H1 (cell line): Measurements from ENCODE around the gene RAB11FIP3. TPM values are rescaled to one million over a fixed set of nuclear protein-coding genes. Genes with fewer than 3 reads are reported as not detected.
A peak's percentile ranks its signal among the peaks of the same experiment; 100 is the strongest.

Experiments
- CTCF ChIA-PET: fragments of 300-600 bp; sonication (Branson Sonifier 250); formaldehyde crosslinking; loops from one replicate; lab custom pipeline; 2021; ENCODE audit not compliant: partially characterized antibody; lab: Charles Lee
- POLR2A ChIA-PET: fragments of 300-600 bp; sonication (Branson Sonifier 250); formaldehyde crosslinking; loops from one replicate; lab custom pipeline; 2021; ENCODE audit warnings: inconsistent platforms; ENCODE audit not compliant: partially characterized antibody; lab: Charles Lee
- DNase-seq, 2 experiments: peaks; one replicate each; pipeline versions ENCODE4 v3.0.0 to v3.0.0-alpha.2; 2010 to 2022; ENCODE audit warnings: low spot score in 2 of 2, low read depth in 1 of 2, mixed read lengths in 1 of 2
- FAIRE-seq: peaks from 2 replicates; lab custom pipeline; 2011; peaks lifted over from hg19 to GRCh38; lab: Jason Lieb, UNC
- H2AFZ ChIP-seq: 2 replicates; pipeline ENCODE4 v1.8.1; 2012; ENCODE audit warnings: low read length, inconsistent platforms
- H2AK5ac ChIP-seq: 2 replicates; pipeline ENCODE4 v1.6.1; 2013; ENCODE audit warnings: low read depth, low read length
- H2BK120ac ChIP-seq: replicated peaks from 2 replicates; pipeline ENCODE3; 2013; ENCODE audit warnings: low read depth, low read length, inconsistent platforms
- H2BK12ac ChIP-seq: 2 replicates; pipeline ENCODE4 v1.6.1; 2013; ENCODE audit warnings: low read depth, low read length
- H2BK15ac ChIP-seq: 2 replicates; pipeline ENCODE4 v1.6.1; 2013; ENCODE audit warnings: low read length
- H2BK20ac ChIP-seq: 2 replicates; pipeline ENCODE4 v1.6.1; 2013; ENCODE audit warnings: low read length
- H2BK5ac ChIP-seq: 2 replicates; pipeline ENCODE4 v1.6.1; 2013; ENCODE audit warnings: low read depth, low read length
- H3K14ac ChIP-seq: 2 replicates; pipeline ENCODE4 v1.6.1; 2013; ENCODE audit warnings: inconsistent platforms; ENCODE audit not compliant: insufficient read length
- H3K18ac ChIP-seq: 2 replicates; pipeline ENCODE4 v1.6.1; 2013; ENCODE audit warnings: low read length; ENCODE audit errors: extremely low read depth
- H3K23ac ChIP-seq: 2 replicates; pipeline ENCODE4 v1.6.1; 2013; ENCODE audit warnings: inconsistent platforms; ENCODE audit not compliant: insufficient read length
- H3K23me2 ChIP-seq: 2 replicates; pipeline ENCODE4 v1.6.1; 2013; ENCODE audit warnings: low read depth, low read length
- H3K27ac ChIP-seq: 2 replicates; pipeline ENCODE4 v1.6.1; 2011; ENCODE audit warnings: low read depth, low read length, inconsistent platforms
- H3K27me3 ChIP-seq, 4 experiments: replicated peaks in 1 of 4; 1 replicate in 1 of 4; 2 replicates in 3 of 4; pipeline versions ENCODE4 v1.6.1 to v1.8.1; 2011 to 2013; ENCODE audit warnings: low read length in 3 of 4, mild to moderate bottlenecking in 3 of 4, inconsistent platforms in 2 of 4, mixed read lengths in 2 of 4, moderate library complexity in 1 of 4; ENCODE audit not compliant: control insufficient read depth in 3 of 4, insufficient read depth in 3 of 4; ENCODE audit errors: extremely low read depth in 1 of 4
- H3K36me3 ChIP-seq, 4 experiments: 2 replicates each; pipeline versions ENCODE4 v1.6.1 to v1.8.1; 2011 to 2013; ENCODE audit warnings: mild to moderate bottlenecking in 4 of 4, low read length in 3 of 4, moderate library complexity in 2 of 4, control low read depth in 1 of 4, inconsistent platforms in 1 of 4; ENCODE audit not compliant: insufficient read depth in 4 of 4, control insufficient read depth in 2 of 4
- H3K4ac ChIP-seq: replicated peaks from 2 replicates; pipeline ENCODE3; 2013; ENCODE audit warnings: low read length, low read depth, mixed read lengths, inconsistent platforms; ENCODE audit not compliant: insufficient read length
- H3K4me1 ChIP-seq, 4 experiments: replicated peaks in 1 of 4; 1 replicate in 1 of 4; 2 replicates in 3 of 4; pipeline versions ENCODE4 v1.6.1 to v1.8.1; 2011 to 2013; ENCODE audit warnings: low read length in 3 of 4, inconsistent platforms in 2 of 4, mixed read lengths in 1 of 4; ENCODE audit not compliant: insufficient read depth in 4 of 4, control insufficient read depth in 3 of 4
- H3K4me2 ChIP-seq, 2 experiments: 2 replicates each; pipeline versions ENCODE4 v1.6.1 to v1.8.1; 2011 to 2013; ENCODE audit warnings: low read depth in 2 of 2, low read length in 2 of 2, control low read depth in 1 of 2, inconsistent platforms in 1 of 2, mild to moderate bottlenecking in 1 of 2; ENCODE audit not compliant: insufficient read depth in 1 of 2
- H3K4me3 ChIP-seq, 4 experiments: fragments of 200-600, 300-600 bp in 1 of 4; sonication (generic), shearing (Covaris generic), sonication (Bioruptor Twin) in 1 of 4; 2 replicates each; pipeline versions ENCODE4 v1.5.1 to v1.8.1; 2011 to 2016; ENCODE audit warnings: low read length in 4 of 4, low read depth in 3 of 4, control low read depth in 2 of 4, inconsistent platforms in 2 of 4, mild to moderate bottlenecking in 2 of 4, mixed read lengths in 1 of 4, moderate library complexity in 1 of 4; ENCODE audit not compliant: insufficient read depth in 2 of 4; ENCODE audit errors: extremely low read depth in 1 of 4
- H3K56ac ChIP-seq: replicated peaks from 2 replicates; pipeline ENCODE3; 2013; ENCODE audit warnings: low read depth, mild to moderate bottlenecking, mixed read lengths, low read length, inconsistent platforms; ENCODE audit not compliant: insufficient read length
- H3K79me1 ChIP-seq: 2 replicates; pipeline ENCODE4 v1.6.1; 2013; ENCODE audit warnings: low read depth, low read length, control low read depth
- H3K79me2 ChIP-seq, 2 experiments: 2 replicates each; pipeline versions ENCODE4 v1.6.1 to v1.8.1; 2012 to 2013; ENCODE audit warnings: low read length in 2 of 2, mild to moderate bottlenecking in 2 of 2, inconsistent platforms in 1 of 2; ENCODE audit not compliant: insufficient read depth in 2 of 2, control insufficient read depth in 1 of 2
- H3K9ac ChIP-seq, 4 experiments: replicated peaks in 1 of 4; 1 replicate in 1 of 4; 2 replicates in 3 of 4; pipeline versions ENCODE4 v1.6.1 to v1.8.1; 2011 to 2013; ENCODE audit warnings: low read depth in 3 of 4, low read length in 3 of 4, control low read depth in 2 of 4, mild to moderate bottlenecking in 2 of 4, moderate library complexity in 2 of 4, inconsistent platforms in 1 of 4; ENCODE audit errors: extremely low read depth in 1 of 4
- H3K9me3 ChIP-seq, 2 experiments: 2 replicates each; pipeline versions ENCODE4 v1.6.1 to v1.8.1; 2012 to 2013; ENCODE audit warnings: mild to moderate bottlenecking in 2 of 2, moderate library complexity in 2 of 2, control low read depth in 1 of 2, inconsistent platforms in 1 of 2, low read depth in 1 of 2, low read length in 1 of 2, mixed read lengths in 1 of 2; ENCODE audit not compliant: insufficient read depth in 2 of 2
- H4K20me1 ChIP-seq, 2 experiments: replicated peaks in 1 of 2; 2 replicates each; pipeline versions ENCODE3 to v1.8.1; 2011 to 2013; ENCODE audit warnings: inconsistent platforms in 2 of 2, low read length in 2 of 2, mild to moderate bottlenecking in 1 of 2; ENCODE audit not compliant: insufficient read depth in 2 of 2, control insufficient read depth in 1 of 2
- H4K5ac ChIP-seq: 2 replicates; pipeline ENCODE4 v1.6.1; 2013; ENCODE audit warnings: low read length, low read depth, mixed read lengths, inconsistent platforms; ENCODE audit not compliant: insufficient read length
- H4K8ac ChIP-seq: 2 replicates; pipeline ENCODE4 v1.8.0; 2013; ENCODE audit warnings: mild to moderate bottlenecking, moderate library complexity, low read length, inconsistent platforms; ENCODE audit not compliant: insufficient read depth; ENCODE audit errors: extremely low read depth
- H4K91ac ChIP-seq: replicated peaks from 2 replicates; pipeline ENCODE3; 2013; ENCODE audit warnings: low read length, mixed read lengths, inconsistent platforms; ENCODE audit not compliant: insufficient read length
- NRF1 ChIP-seq: IDR thresholded peaks from 2 replicates; pipeline ENCODE4 v1.6.1; 2011; ENCODE audit warnings: mild to moderate bottlenecking, low read depth, low read length, improper control_type of control experiment
- RFX5 ChIP-seq: IDR thresholded peaks from 2 replicates; pipeline ENCODE4 v1.6.1; 2011; ENCODE audit warnings: low read depth, low read length, improper control_type of control experiment, borderline replicate concordance
- WGBS, 2 experiments: shearing (Covaris generic) in 1 of 2; methylation state at CpG; one replicate each; pipeline versions ENCODE4 v1.1.6 to v1.1.7; 2013 to 2015; ENCODE audit warnings: low lambda C conversion rate in 2 of 2, mixed read lengths in 2 of 2, inconsistent platforms in 1 of 2, low coverage in 1 of 2, missing lambda C conversion rate in 1 of 2; ENCODE audit not compliant: insufficient replicate concordance in 2 of 2, insufficient coverage in 1 of 2, insufficient read length in 1 of 2; ENCODE audit errors: extremely low coverage in 1 of 2, missing lambda C conversion rate in 1 of 2; 5-methylcytosine and 5-hydroxymethylcytosine counted together
- polyA plus RNA-seq, 7 experiments: library from polyadenylated mRNA; depleted of rRNA in 3 of 7; stranded (reverse) in 5 of 7; unstranded in 2 of 7; fragments of >200 nt in 5 of 7; fragments of 200-250 nt in 2 of 7; gene quantifications; 1 replicate in 5 of 7; 2 replicates in 1 of 7; 4 replicates in 1 of 7; pipeline versions ENCODE4 v1.2.1 to v1.2.3, GENCODE V29; 2011 to 2013; ENCODE audit warnings: missing spikeins in 2 of 7, mixed read lengths in 2 of 7
- total RNA-seq: library from RNA; stranded (reverse); fragmentation: NEBNext Ultra II Directional; extraction: Animal tissue kit (Norgen Biotek cat#: 25700); gene quantifications from 2 replicates; pipeline ENCODE4 v1.2.1, GENCODE V29; 2021

Gene RAB11FIP3
- total and polyA plus RNA-seq, 2 of the 8 experiments (the other 6 are each of a cell fraction or from before 2014, with no cell fraction given), result 9.3 to 35.2 TPM

GRCh38 chr16:560701-561412 lies 135.4 kb downstream of the RAB11FIP3 start:
- 90% methylated on average over 18 of the region's 54 CpGs; no CpG with 5 or more reads in 1 of the 2 experiments for WGBS, 2 experiments

More at GRCh38 chr16:560701-561412, 135.4 kb downstream of the RAB11FIP3 start:
- Histone ChIP-seq H2BK15ac (no peak overlapping the region), H4K8ac (no peak overlapping the region; the same call in 1 of the 2 replicates), H3K36me3 (no peaks in the 10 kb centered on the region; a peak in 1 of 8 replicates), H3K18ac (no peak overlapping the region), H2BK120ac (no peak overlapping the region), H3K14ac (no peak overlapping the region), H2AK5ac (no peak overlapping the region), H2BK5ac (no peak overlapping the region), H4K5ac (no peak overlapping the region), H3K27me3 (peaks cover 22 to 40% (median 32%) of the 10 kb centered on the region in 4 experiments; a peak in 6 of 7 replicates), H3K23ac (no peak overlapping the region), H3K4me1 (peaks cover 0 to 14% (median 3%) of the 10 kb centered on the region in 4 experiments; a peak in 4 of 7 replicates), H3K9me3 (no peaks in the 10 kb centered on the region), H3K27ac (no peak overlapping the region), H3K56ac (no peak overlapping the region), H3K79me1 (no peaks in the 10 kb centered on the region; the same call in 1 of the 2 replicates), H2BK12ac (no peak overlapping the region), H3K9ac (no peak overlapping the region), H4K91ac (no peak overlapping the region), H3K4ac (no peak overlapping the region), H3K4me2 (peak overlapping the region in 1 of 2 experiments; percentile 64; a peak in 1 of 4 replicates), H3K23me2 (peaks cover 9% of the 10 kb centered on the region), H3K4me3 (peak overlapping the region in 2 of 4 experiments; percentile 8 to 54; a peak in 3 of 8 replicates), H3K79me2 (no peaks in the 10 kb centered on the region), H4K20me1 (peaks cover 0 to 3% of the 10 kb centered on the region in 2 experiments), H2BK20ac (no peak overlapping the region), H2AFZ (no peak overlapping the region)
- TF ChIP-seq RFX5 (no peak), NRF1 (no peak)
- POLR2A ChIA-PET, result interaction anchor here (0.9 kb wide), 1 partner anchor 31 kb away, joined by 3 read pairs; no protein-coding TSS in a partner anchor
- no peak for DNase-seq
- no peak for FAIRE-seq
- CTCF ChIA-PET, result interaction anchor here (1.0 to 1.4 kb wide), 2 partner anchors 22 to 70 kb away, joined by 3 to 4 read pairs; no protein-coding TSS in a partner anchor
